Purkinje cell (primary cell): Measurements from ENCODE around the gene FITM2. TPM values are rescaled to one million over a fixed set of nuclear protein-coding genes. Genes with fewer than 3 reads are reported as not detected.

Source experiments
- polyA plus RNA-seq: library from polyadenylated mRNA; unstranded; fragments of >200 nt; fragmentation: Nextera tagmentation; gene quantifications from 2 replicates; pipeline ENCODE4 v1.2.1, GENCODE V29; 2014

FITM2 gene
- polyA plus RNA-seq: 7.6 and 8.4 TPM in 2 replicates

GRCh38 chr20:44310664-44311639, at the start of gene FITM2:
FITM2 (minus strand) TSS chr20:44311202; CDS start chr20:44311148, 54 bp downstream.

GRCh38 chr20:44355498-44356352, 44.7 kb upstream of the FITM2 start, which contains the start of gene HNF4A:
HNF4A (plus strand) TSS chr20:44355699; CDS start chr20:44355805, 106 bp downstream.

GRCh38 chr20:44336725-44337380, 25.9 kb upstream of the FITM2 start, which contains the start of gene R3HDML:
R3HDML (plus strand) TSS chr20:44337043; CDS start chr20:44337158, 115 bp downstream.

Other genes with a start within 250 kb of the FITM2 start
- gene JPH2, start 124.0 kb downstream of the FITM2 start, polyA plus RNA-seq: not detected in 2 replicates
- 31.1 and 40.5 TPM in 2 replicates for gene OSER1, start 100.4 kb downstream of the FITM2 start, polyA plus RNA-seq
- gene GDAP1L1, start 63.9 kb downstream of the FITM2 start, polyA plus RNA-seq: 13.4 and 20.8 TPM in 2 replicates
- not detected in 2 replicates for gene R3HDML, start 25.8 kb upstream of the FITM2 start, polyA plus RNA-seq
- not detected in 2 replicates for gene HNF4A, start 44.5 kb upstream of the FITM2 start, polyA plus RNA-seq
- 3.4 and 6.2 TPM in 2 replicates for gene TTPAL, start 164.7 kb upstream of the FITM2 start, polyA plus RNA-seq
- gene SERINC3, start 210.9 kb upstream of the FITM2 start, polyA plus RNA-seq: 271 and 279 TPM in 2 replicates